Adrenal gland (tissue), 12 donors: ENCODE data around the gene SERPINC1. TPM values are rescaled to one million over a fixed set of nuclear protein-coding genes. Genes with fewer than 3 reads are reported as not detected.

Experiments
- DNase-seq, 7 donors: peaks; one replicate each; pipeline ENCODE4 v3.0.0-alpha.2; 2019 to 2020
- H3K27ac ChIP-seq, 5 donors: fragments of 200-600 bp; sonication (generic) in 4 of 5; 1 replicate in 3 of 5; 2 replicates in 2 of 5; pipeline versions ENCODE4 v1.5.1 to v1.8.0; 2016 to 2020; ENCODE audit warnings: mild to moderate bottlenecking in 1 of 5
- H3K27me3 ChIP-seq: fragments of 200-600 bp; 2 replicates; pipeline ENCODE4 v1.8.0; 2021
- H3K36me3 ChIP-seq, 2 donors: fragments of 200-600 bp; replicated peaks in 1 of 2; 1 replicate in 1 of 2; 2 replicates in 1 of 2; pipeline versions ENCODE4 v1.5.1 to v1.8.0; 2018 to 2022
- H3K4me1 ChIP-seq, 2 donors: fragments of 200-600 bp; replicated peaks in 1 of 2; 1 replicate in 1 of 2; 2 replicates in 1 of 2; pipeline versions ENCODE4 v1.5.1 to v1.8.0; 2018 to 2021
- H3K4me3 ChIP-seq, 4 donors: fragments of 200-600 bp; sonication (generic) in 3 of 4; one replicate each; pipeline ENCODE4 v1.5.1; 2016 to 2018
- H3K9me3 ChIP-seq, 3 donors: fragments of 200-600 bp; sonication (generic) in 1 of 3; replicated peaks in 1 of 3; 1 replicate in 2 of 3; 2 replicates in 1 of 3; pipeline versions ENCODE4 v1.5.1 to v1.8.0; 2016 to 2021
- CTCF ChIP-seq, 6 experiments: fragments of 450-650 bp in 4 of 6; fragments of 200-600 bp in 2 of 6; sonication (generic) in 1 of 6; IDR thresholded peaks; 1 replicate in 5 of 6; 2 replicates in 1 of 6; pipeline versions ENCODE4 v1.5.1 to v1.8.0; 2016 to 2021; ENCODE audit warnings: antibody characterized with exemption in 6 of 6, mild to moderate bottlenecking in 2 of 6, moderate library complexity in 1 of 6
- POLR2A ChIP-seq, 2 donors: fragments of 450-650 bp; IDR thresholded peaks; one replicate each; pipeline ENCODE4 v1.6.1; 2017; ENCODE audit warnings: antibody characterized with exemption in 2 of 2, mild to moderate bottlenecking in 2 of 2, moderate library complexity in 1 of 2
- WGBS, 4 donors: extraction: QIAGEN DNeasy Blood & Tissue Kit in 2 of 4; methylation state at CpG; one replicate each; pipeline versions ENCODE4 v1.1.5 to v1.1.7; 2013 to 2017; 5-methylcytosine and 5-hydroxymethylcytosine counted together
- intact Hi-C, 2 donors: fragments of 100-400 bp; cut with DNase I; formaldehyde crosslinking; loops; one replicate each; pipeline versions ENCODE4 v1.14.1 to v1.15.0; 2022 to 2023
- polyA plus RNA-seq, 3 donors: library from polyadenylated mRNA; stranded (reverse); fragments of 200-250 nt in 2 of 3; fragments of 350-450 nt in 1 of 3; fragmentation: Illumina TruSeq in 1 of 3; extraction: RNeasy Lipid Tissue Mini Kit (QIAGEN cat#74804) in 1 of 3; gene quantifications; one replicate each; pipeline ENCODE4 v1.2.3, GENCODE V29; 2013 to 2014
- total RNA-seq, 9 donors: library from RNA; depleted of rRNA in 4 of 9; stranded (reverse); fragments of >200 nt in 4 of 9; fragments of 120-200 nt in 1 of 9; fragmentation: NEBNext Ultra II Directional in 1 of 9; extraction: Animal tissue kit (Norgen Biotek cat#: 25700) in 1 of 9; gene quantifications; one replicate each; pipeline versions ENCODE4 v1.1.0 to v1.2.4, GENCODE V29; 2013 to 2023
- donor health status: healthy with polysubstance abuse.
- donor health status: Bipolar disorder and iron deficiency.
- donor health status: DM: yes; HTN: yes; CAD: no.
- donor health status: DM: no; HTN: no; CAD: no.
- donor health status: DM: no; HTN: no; CAD: no.
- donor health status: DM: yes; HTN: yes; CAD: no.

Gene SERPINC1
- total and polyA plus RNA-seq, 12 donors = 0.19 to 1.2 (median 0.55) TPM; not detected in 4

- peaks cover 0 to 14% of the 10 kb centered on the region in 2 donors for H3K36me3 ChIP-seq
- H3K4me1 ChIP-seq = no peaks in the 10 kb centered on the region
- no peak for DNase-seq
- H3K27ac ChIP-seq = no peak overlapping the region
- TF ChIP-seq CTCF (IDR thresholded peaks at IDR 0.05) (no peak), POLR2A (IDR thresholded peaks at IDR 0.05) (no peak)
- intact Hi-C loops = no loop called here
- no peak overlapping the region for H3K4me3 ChIP-seq
- no peaks in the 10 kb centered on the region for H3K27me3 ChIP-seq
- H3K9me3 ChIP-seq = no peaks in the 10 kb centered on the region
- 93 to 100% (median 99%) methylated on average over 2 of the region's 2 CpGs for WGBS, 4 donors
Observed at GRCh38 chr1:173889885-173890284, 27.2 kb downstream of the SERPINC1 start.

- DNase-seq = no peak
- intact Hi-C loops = no loop called here
- Histone ChIP-seq H3K4me3 (no peak overlapping the region), H3K27ac (no peak overlapping the region), H3K4me1 (no peaks in the 10 kb centered on the region), H3K9me3 (no peaks in the 10 kb centered on the region), H3K36me3 (peaks cover 0 to 14% of the 10 kb centered on the region in 2 donors), H3K27me3 (no peaks in the 10 kb centered on the region)
- TF ChIP-seq CTCF (IDR thresholded peaks at IDR 0.05) = no peak
- TF ChIP-seq POLR2A (IDR thresholded peaks at IDR 0.05) = no peak
Observed at GRCh38 chr1:173888749-173889148, 28.4 kb downstream of the SERPINC1 start.

GRCh38 chr1:173887627-173888026 is 29.5 kb downstream of the SERPINC1 start:
- no peak overlapping the region for H3K4me3 ChIP-seq
- TF ChIP-seq POLR2A (IDR thresholded peaks at IDR 0.05) = no peak
- no peak for TF ChIP-seq CTCF (IDR thresholded peaks at IDR 0.05)
- intact Hi-C loops = no loop called here
- H3K27ac ChIP-seq = no peak overlapping the region
- DNase-seq = no peak
- H3K4me1 ChIP-seq = no peaks in the 10 kb centered on the region
- H3K9me3 ChIP-seq = no peaks in the 10 kb centered on the region
- 94 to 99% (median 97%) methylated on average over 2 of the region's 2 CpGs for WGBS, 4 donors
- peaks cover 0 to 14% of the 10 kb centered on the region in 2 donors for H3K36me3 ChIP-seq
- no peaks in the 10 kb centered on the region for H3K27me3 ChIP-seq

GRCh38 chr1:173886746-173887611 is 30.1 kb downstream of the SERPINC1 start:
- Histone ChIP-seq H3K27me3 (no peaks in the 10 kb centered on the region), H3K4me3 (no peak overlapping the region), H3K27ac (no peak overlapping the region), H3K9me3 (no peaks in the 10 kb centered on the region), H3K36me3 (peaks cover 0 to 14% of the 10 kb centered on the region in 2 donors), H3K4me1 (no peaks in the 10 kb centered on the region)
- no peak for DNase-seq
- TF ChIP-seq CTCF (IDR thresholded peaks at IDR 0.05) = no peak
- no peak for TF ChIP-seq POLR2A (IDR thresholded peaks at IDR 0.05)
- 80 to 89% (median 86%) methylated on average over 4 of the region's 4 CpGs for WGBS, 4 donors
- intact Hi-C loops = no loop called here
